Measurements from ENCODE around the gene ARMH2. TPM values are rescaled to one million over a fixed set of nuclear protein-coding genes. Genes with fewer than 3 reads are reported as not detected.
"Not testable (repeated sequence)": the region's sequence is repeated elsewhere in the genome, so short reads cannot be mapped to it uniquely, and the experiment has no call there.

The ARMH2 gene
- total RNA-seq, 1 experiment from 2014 or later, result not detected

DNA sequence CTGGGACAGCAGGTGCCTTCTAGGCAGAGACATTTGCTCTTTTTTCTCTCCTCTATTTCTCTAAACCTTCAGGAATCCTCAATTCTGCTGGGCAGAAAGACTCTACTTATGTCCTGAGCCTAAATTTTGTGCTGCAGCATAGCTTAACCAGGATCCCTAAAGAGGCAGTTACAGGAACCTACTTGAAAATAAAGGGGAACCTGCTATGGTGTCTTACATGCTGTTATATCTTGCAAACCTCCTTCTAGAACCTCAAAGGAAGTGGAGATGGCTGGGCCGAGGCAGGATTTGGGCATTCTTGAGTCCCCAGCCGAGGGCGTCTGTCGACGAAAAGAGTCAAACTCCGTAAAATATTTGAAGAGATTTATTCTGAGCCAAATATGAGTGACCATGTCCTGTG is 41.1 kb downstream of the ARMH2 start:
- no peak overlapping the region for H3K27ac Mint-ChIP-seq (ENCODE audit: unreplicated experiment)
- 0 out of 2 replicates have a peak, but pooled peaks cover 6% of the 10 kb centered on the region for H3K9me3 ChIP-seq
- no peak overlapping the region for H3K4me3 ChIP-seq (ENCODE audit: low read depth, low read length)
- H3K4me1 ChIP-seq, result peaks cover 13% of the 10 kb centered on the region; the same call in 1 of the 2 replicates
- H3K27me3 ChIP-seq (replicated peaks; ENCODE audit: control insufficient read depth, insufficient read depth, low read length), result no peaks in the 10 kb centered on the region
- BruUV-seq (replicated peaks), result no TSS peak
- ChIA-PET POLR2A (no interaction called here), CTCF (no interaction called here)
- H3K9me3 Mint-ChIP-seq (ENCODE audit: unreplicated experiment), result no peaks in the 10 kb centered on the region
- DNase-seq, result no peak
- intact Hi-C loops (cut with micrococcal nuclease; ENCODE audit: unreplicated experiment), result no loop called here
- no peaks in the 10 kb centered on the region for H3K4me1 Mint-ChIP-seq (ENCODE audit: low read depth, unreplicated experiment)
- H3K4me3 Mint-ChIP-seq (ENCODE audit: unreplicated experiment), result no peak overlapping the region
- no peaks in the 10 kb centered on the region for H3K36me3 ChIP-seq (ENCODE audit: control insufficient read depth, insufficient read depth, low read length)
- no peaks in the 10 kb centered on the region for H3K36me3 Mint-ChIP-seq (ENCODE audit: insufficient read depth, unreplicated experiment)
- H3K27me3 Mint-ChIP-seq (ENCODE audit: insufficient read depth, unreplicated experiment), result no peaks in the 10 kb centered on the region
- TF ChIP-seq, protein P1, sequence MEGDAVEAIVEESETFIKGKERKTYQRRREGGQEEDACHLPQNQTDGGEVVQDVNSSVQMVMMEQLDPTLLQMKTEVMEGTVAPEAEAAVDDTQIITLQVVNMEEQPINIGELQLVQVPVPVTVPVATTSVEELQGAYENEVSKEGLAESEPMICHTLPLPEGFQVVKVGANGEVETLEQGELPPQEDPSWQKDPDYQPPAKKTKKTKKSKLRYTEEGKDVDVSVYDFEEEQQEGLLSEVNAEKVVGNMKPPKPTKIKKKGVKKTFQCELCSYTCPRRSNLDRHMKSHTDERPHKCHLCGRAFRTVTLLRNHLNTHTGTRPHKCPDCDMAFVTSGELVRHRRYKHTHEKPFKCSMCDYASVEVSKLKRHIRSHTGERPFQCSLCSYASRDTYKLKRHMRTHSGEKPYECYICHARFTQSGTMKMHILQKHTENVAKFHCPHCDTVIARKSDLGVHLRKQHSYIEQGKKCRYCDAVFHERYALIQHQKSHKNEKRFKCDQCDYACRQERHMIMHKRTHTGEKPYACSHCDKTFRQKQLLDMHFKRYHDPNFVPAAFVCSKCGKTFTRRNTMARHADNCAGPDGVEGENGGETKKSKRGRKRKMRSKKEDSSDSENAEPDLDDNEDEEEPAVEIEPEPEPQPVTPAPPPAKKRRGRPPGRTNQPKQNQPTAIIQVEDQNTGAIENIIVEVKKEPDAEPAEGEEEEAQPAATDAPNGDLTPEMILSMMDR (IDR thresholded peaks at IDR 0.05; ENCODE audit: insufficient read depth in 1 of 2, low read depth in 1 of 2, low read length in 1 of 2, severe bottlenecking in 1 of 2, unreplicated experiment in 1 of 2), result no peak

DNA sequence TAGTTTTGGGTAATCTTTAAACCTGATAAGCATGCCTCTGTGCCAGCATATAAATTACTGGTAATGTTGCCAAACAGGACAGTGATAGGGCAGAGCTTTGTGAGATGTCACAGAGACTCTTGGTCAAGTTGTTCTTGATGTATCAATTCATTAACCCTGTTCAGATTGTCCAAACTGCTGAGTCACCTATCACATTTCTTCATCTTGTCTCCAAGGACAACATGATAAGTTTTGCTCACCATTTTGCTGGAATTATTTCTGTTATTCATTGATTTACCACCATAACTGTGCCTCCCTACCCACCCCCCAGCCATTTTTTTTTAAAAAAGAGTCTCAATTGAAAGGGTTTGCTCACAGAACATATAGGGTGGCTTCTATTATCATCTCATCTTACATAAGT is 43.4 kb downstream of the ARMH2 start:
- DNase-seq, result no peak
- no peaks in the 10 kb centered on the region for H3K27me3 Mint-ChIP-seq (ENCODE audit: insufficient read depth, unreplicated experiment)
- H3K9me3 ChIP-seq, result 0 out of 2 replicates have a peak, but pooled peaks cover 6% of the 10 kb centered on the region
- H3K4me1 Mint-ChIP-seq (ENCODE audit: low read depth, unreplicated experiment), result no peaks in the 10 kb centered on the region
- H3K36me3 Mint-ChIP-seq (ENCODE audit: insufficient read depth, unreplicated experiment), result no peaks in the 10 kb centered on the region
- intact Hi-C loops (cut with micrococcal nuclease; ENCODE audit: unreplicated experiment), result no loop called here
- no peak overlapping the region for H3K4me3 ChIP-seq (ENCODE audit: low read depth, low read length)
- H3K9me3 Mint-ChIP-seq (ENCODE audit: unreplicated experiment), result peaks cover 9% of the 10 kb centered on the region
- TF ChIP-seq, protein P1 (IDR thresholded peaks at IDR 0.05; ENCODE audit: insufficient read depth in 1 of 2, low read depth in 1 of 2, low read length in 1 of 2, severe bottlenecking in 1 of 2, unreplicated experiment in 1 of 2), result no peak
- peaks cover 13% of the 10 kb centered on the region; the same call in 1 of the 2 replicates for H3K4me1 ChIP-seq
- ChIA-PET POLR2A (no interaction called here), CTCF (no interaction called here)
- H3K27me3 ChIP-seq (replicated peaks; ENCODE audit: control insufficient read depth, insufficient read depth, low read length), result no peaks in the 10 kb centered on the region
- H3K27ac Mint-ChIP-seq (ENCODE audit: unreplicated experiment), result no peak overlapping the region
- BruUV-seq (replicated peaks), result no TSS peak
- H3K36me3 ChIP-seq (ENCODE audit: control insufficient read depth, insufficient read depth, low read length), result no peaks in the 10 kb centered on the region
- H3K4me3 Mint-ChIP-seq (ENCODE audit: unreplicated experiment), result no peak overlapping the region

DNA sequence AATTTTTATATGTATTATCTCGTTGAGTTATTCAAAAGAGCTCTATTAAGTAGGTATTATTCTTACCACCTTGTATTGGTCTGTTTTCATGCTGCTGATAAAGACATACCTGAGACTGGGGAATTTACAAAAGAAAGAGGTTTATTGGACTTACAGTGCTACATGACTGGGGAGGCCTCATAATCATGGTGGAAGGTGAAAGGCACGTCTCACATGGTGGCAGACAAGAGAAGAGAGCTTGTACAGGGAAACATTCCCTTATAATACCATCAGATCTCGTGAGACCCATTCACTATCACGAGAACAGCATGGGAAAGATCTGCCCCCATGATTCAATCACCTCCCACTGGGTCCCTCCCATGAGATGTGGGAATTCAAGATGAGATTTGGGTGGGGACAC is 44.3 kb downstream of the ARMH2 start:
- H3K27me3 Mint-ChIP-seq (ENCODE audit: insufficient read depth, unreplicated experiment); H3K4me1 Mint-ChIP-seq (ENCODE audit: low read depth, unreplicated experiment); DNase-seq; POLR2A ChIA-PET; H3K9me3 Mint-ChIP-seq (ENCODE audit: unreplicated experiment); H3K27me3 ChIP-seq (replicated peaks; ENCODE audit: control insufficient read depth, insufficient read depth, low read length); intact Hi-C loops (cut with micrococcal nuclease; ENCODE audit: unreplicated experiment); H3K36me3 Mint-ChIP-seq (ENCODE audit: insufficient read depth, unreplicated experiment); H3K36me3 ChIP-seq (ENCODE audit: control insufficient read depth, insufficient read depth, low read length); H3K4me3 Mint-ChIP-seq (ENCODE audit: unreplicated experiment); H3K9me3 ChIP-seq; H3K27ac Mint-ChIP-seq (ENCODE audit: unreplicated experiment); CTCF ChIA-PET; H3K4me3 ChIP-seq (ENCODE audit: low read depth, low read length); BruUV-seq (replicated peaks): not testable (repeated sequence)
- peaks cover 13% of the 10 kb centered on the region; the same call in 1 of the 2 replicates for H3K4me1 ChIP-seq

DNA sequence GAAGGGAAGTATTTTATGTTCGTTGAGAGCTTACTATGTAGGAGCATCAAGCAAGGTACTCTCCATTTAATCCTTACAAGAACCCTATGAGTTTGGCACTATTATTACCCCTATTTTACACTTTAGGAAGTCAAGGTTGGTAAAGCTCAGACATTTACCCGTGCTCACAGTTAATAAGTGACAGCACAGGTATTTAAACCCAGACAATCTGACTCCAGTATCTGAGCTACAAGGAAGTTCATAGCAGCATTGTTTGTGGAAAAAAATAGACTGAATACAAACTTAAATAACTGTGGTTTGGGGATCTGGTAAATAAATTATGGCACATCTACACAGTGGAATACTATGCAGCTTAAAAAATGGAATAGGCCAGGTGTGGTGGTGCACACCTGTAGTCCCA is 45.2 kb downstream of the ARMH2 start:
- Histone ChIP-seq H3K4me3 (ENCODE audit: low read depth, low read length) (no peak overlapping the region), H3K36me3 (ENCODE audit: control insufficient read depth, insufficient read depth, low read length) (no peaks in the 10 kb centered on the region), H3K9me3 (0 out of 2 replicates have a peak, but pooled peaks cover 6% of the 10 kb centered on the region), H3K27me3 (replicated peaks; ENCODE audit: control insufficient read depth, insufficient read depth, low read length) (no peaks in the 10 kb centered on the region), H3K4me1 (peaks cover 13% of the 10 kb centered on the region; the same call in 1 of the 2 replicates)
- intact Hi-C loops (cut with micrococcal nuclease; ENCODE audit: unreplicated experiment), result no loop called here
- H3K27ac Mint-ChIP-seq (ENCODE audit: unreplicated experiment), result no peak overlapping the region
- H3K4me3 Mint-ChIP-seq (ENCODE audit: unreplicated experiment), result no peak overlapping the region
- DNase-seq, result no peak
- POLR2A ChIA-PET, result interaction anchor here (1.0 kb wide), 1 partner anchor 32 kb away, joined by 4 read pairs; no protein-coding TSS in a partner anchor
- TF ChIP-seq, protein P1 (IDR thresholded peaks at IDR 0.05; ENCODE audit: insufficient read depth in 1 of 2, low read depth in 1 of 2, low read length in 1 of 2, severe bottlenecking in 1 of 2, unreplicated experiment in 1 of 2), result no peak
- no peaks in the 10 kb centered on the region for H3K36me3 Mint-ChIP-seq (ENCODE audit: insufficient read depth, unreplicated experiment)
- H3K27me3 Mint-ChIP-seq (ENCODE audit: insufficient read depth, unreplicated experiment), result no peaks in the 10 kb centered on the region
- no TSS peak for BruUV-seq (replicated peaks)
- H3K9me3 Mint-ChIP-seq (ENCODE audit: unreplicated experiment), result peaks cover 9% of the 10 kb centered on the region
- CTCF ChIA-PET, result no interaction called here
- no peaks in the 10 kb centered on the region for H3K4me1 Mint-ChIP-seq (ENCODE audit: low read depth, unreplicated experiment)
